Measurements from ENCODE around the gene GNG8.

The GNG8 gene

DNA sequence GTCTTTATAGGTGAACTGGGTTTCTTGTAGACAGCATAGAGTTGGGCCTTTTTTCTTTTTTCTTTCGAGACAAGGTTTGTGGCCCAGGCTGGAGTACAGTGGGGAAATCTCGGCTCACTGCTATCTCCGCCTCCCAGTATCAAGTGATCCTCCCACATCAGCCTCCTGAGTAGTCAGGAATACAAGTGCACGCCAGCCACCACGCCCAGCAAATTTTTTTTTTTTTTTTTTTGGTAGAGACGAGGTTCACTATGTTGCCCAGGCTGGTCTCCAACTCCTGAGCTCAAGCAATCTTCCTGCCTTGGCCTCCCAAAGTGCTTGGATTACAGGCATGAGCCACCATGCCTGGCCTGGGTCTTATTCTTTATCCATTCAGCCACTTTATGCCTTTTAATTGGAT lies 40.0 kb downstream of the GNG8 start:
- Histone ChIP-seq H3K27ac (ENCODE audit: low read length) (no peak overlapping the region), H3K27me3 (ENCODE audit: control insufficient read depth, insufficient read depth, low read length) (no peaks in the 10 kb centered on the region), H3K9ac (ENCODE audit: low read length) (no peak overlapping the region), H3K9me3 (ENCODE audit: control insufficient read depth, low read depth, low read length) (no peaks in the 10 kb centered on the region), H3K4me1 (ENCODE audit: control insufficient read depth, low read depth, low read length) (no peaks in the 10 kb centered on the region), H3K4me3 (ENCODE audit: low read length) (no peak overlapping the region), H3K36me3 (ENCODE audit: control insufficient read depth, low read depth, low read length) (no peaks in the 10 kb centered on the region)

DNA sequence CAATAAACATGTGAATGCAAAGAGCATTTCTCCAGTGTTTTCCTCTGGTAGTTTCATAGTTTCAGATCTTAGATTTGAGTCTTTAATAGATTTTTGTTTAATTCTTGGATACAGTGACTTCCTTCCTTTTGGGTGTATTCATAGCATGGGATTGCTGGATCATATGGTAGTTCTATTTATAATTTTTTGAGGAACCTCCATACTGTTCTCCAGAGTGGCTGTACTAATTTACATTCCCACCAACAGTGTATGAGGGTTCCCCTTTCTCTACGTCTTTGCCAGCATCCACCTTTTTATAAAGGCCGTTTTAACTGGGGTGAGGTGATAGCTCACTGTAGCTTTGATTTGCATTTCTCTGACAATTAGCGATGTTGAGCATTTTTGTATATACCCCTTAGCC lies 44.1 kb downstream of the GNG8 start:
- no peaks in the 10 kb centered on the region for H3K36me3 ChIP-seq (ENCODE audit: control insufficient read depth, low read depth, low read length)
- H3K4me3 ChIP-seq (ENCODE audit: low read length) = no peak overlapping the region
- H3K9me3 ChIP-seq (ENCODE audit: control insufficient read depth, low read depth, low read length) = no peaks in the 10 kb centered on the region
- no peaks in the 10 kb centered on the region for H3K27me3 ChIP-seq (ENCODE audit: control insufficient read depth, insufficient read depth, low read length)
- H3K4me1 ChIP-seq (ENCODE audit: control insufficient read depth, low read depth, low read length) = no peaks in the 10 kb centered on the region
- H3K9ac ChIP-seq (ENCODE audit: low read length) = no peak overlapping the region
- H3K27ac ChIP-seq (ENCODE audit: low read length) = no peak overlapping the region

DNA sequence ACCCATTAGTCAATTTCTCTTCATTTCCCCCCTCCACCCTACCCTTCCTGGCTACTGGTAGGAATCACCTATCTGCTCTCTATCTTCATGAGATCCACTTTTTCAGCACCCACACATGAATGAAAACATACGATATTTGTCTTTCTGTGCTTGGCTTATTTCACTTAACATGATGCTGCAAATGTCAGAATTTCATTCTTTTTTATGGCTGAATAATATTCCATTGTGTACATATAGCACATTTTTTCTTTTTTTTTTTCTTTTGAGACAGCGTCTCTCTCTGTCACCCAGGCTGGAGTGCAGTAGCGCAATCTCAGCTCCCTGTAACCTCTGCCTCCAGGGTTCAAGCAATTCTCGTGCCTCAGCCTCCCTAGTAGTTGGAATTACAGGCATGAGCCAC lies 44.7 kb downstream of the GNG8 start:
- Histone ChIP-seq H3K27ac (ENCODE audit: low read length) (no peak overlapping the region), H3K36me3 (ENCODE audit: control insufficient read depth, low read depth, low read length) (no peaks in the 10 kb centered on the region), H3K9me3 (ENCODE audit: control insufficient read depth, low read depth, low read length) (no peaks in the 10 kb centered on the region), H3K27me3 (ENCODE audit: control insufficient read depth, insufficient read depth, low read length) (no peaks in the 10 kb centered on the region), H3K4me1 (ENCODE audit: control insufficient read depth, low read depth, low read length) (no peaks in the 10 kb centered on the region), H3K9ac (ENCODE audit: low read length) (no peak overlapping the region), H3K4me3 (ENCODE audit: low read length) (no peak overlapping the region)

DNA sequence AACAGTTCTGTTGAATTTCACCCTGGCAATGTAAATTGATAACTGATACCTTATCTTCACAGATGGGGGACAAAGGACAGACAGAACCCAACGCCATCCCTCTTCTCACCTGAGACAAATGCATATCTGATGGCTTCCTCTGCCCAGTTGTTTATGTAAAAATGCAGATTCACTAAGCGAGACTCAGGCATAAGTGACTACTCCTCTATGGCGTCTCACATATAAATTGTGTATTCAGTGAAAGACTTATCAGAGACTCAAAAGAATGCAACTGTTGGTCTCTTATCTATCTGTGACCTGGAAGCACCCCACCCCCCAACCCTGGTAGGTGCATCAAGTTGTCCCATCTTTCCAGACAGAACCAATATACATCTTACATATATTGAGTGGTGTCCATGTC lies 48.1 kb downstream of the GNG8 start:
- Histone ChIP-seq H3K9me3 (ENCODE audit: control insufficient read depth, low read depth, low read length) (no peaks in the 10 kb centered on the region), H3K36me3 (ENCODE audit: control insufficient read depth, low read depth, low read length) (no peaks in the 10 kb centered on the region), H3K4me1 (ENCODE audit: control insufficient read depth, low read depth, low read length) (no peaks in the 10 kb centered on the region), H3K27ac (ENCODE audit: low read length) (no peak overlapping the region), H3K27me3 (ENCODE audit: control insufficient read depth, insufficient read depth, low read length) (no peaks in the 10 kb centered on the region), H3K9ac (ENCODE audit: low read length) (no peak overlapping the region), H3K4me3 (ENCODE audit: low read length) (no peak overlapping the region)

DNA sequence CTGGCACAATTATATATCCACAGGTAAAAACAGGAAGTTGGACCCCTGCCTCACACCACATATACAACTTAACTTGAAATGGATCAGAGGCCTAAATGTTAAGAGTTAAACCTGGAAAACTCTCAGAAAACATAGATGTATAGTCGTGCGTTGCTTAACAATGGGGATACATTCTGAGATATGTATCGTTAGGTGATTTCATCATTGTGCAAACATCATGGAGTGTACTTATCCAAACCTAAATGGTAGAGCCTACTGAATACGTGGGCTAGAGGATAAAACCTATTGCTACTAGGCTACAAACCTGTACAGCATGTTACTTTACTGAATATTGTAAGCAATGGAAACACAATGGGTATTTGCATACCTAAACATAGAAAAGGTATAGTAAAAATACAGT lies 49.7 kb downstream of the GNG8 start:
- H3K4me1 ChIP-seq (ENCODE audit: control insufficient read depth, low read depth, low read length) = no peaks in the 10 kb centered on the region
- no peaks in the 10 kb centered on the region for H3K36me3 ChIP-seq (ENCODE audit: control insufficient read depth, low read depth, low read length)
- H3K9ac ChIP-seq (ENCODE audit: low read length) = no peak overlapping the region
- H3K27me3 ChIP-seq (ENCODE audit: control insufficient read depth, insufficient read depth, low read length) = no peaks in the 10 kb centered on the region
- no peak overlapping the region for H3K27ac ChIP-seq (ENCODE audit: low read length)
- no peaks in the 10 kb centered on the region for H3K9me3 ChIP-seq (ENCODE audit: control insufficient read depth, low read depth, low read length)
- H3K4me3 ChIP-seq (ENCODE audit: low read length) = no peak overlapping the region

DNA sequence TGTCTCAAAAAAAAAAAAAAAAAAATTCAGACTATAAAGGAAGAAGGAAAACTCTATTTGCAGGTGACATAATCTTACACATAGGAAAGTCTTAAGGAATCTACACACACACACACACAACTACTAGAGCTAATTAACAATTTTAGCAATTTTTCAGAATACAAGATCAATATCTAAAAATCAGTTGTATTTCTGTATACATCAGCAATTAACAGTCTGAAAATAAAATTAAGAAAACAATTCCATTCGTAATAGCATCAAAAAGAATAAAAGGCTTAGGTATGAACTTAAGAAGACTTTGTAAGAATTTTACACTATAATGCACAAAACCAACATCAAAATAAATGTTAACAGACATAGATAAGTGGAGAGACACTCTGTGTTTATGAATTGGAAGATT lies 50.5 kb downstream of the GNG8 start:
- Histone ChIP-seq H3K9me3 (ENCODE audit: control insufficient read depth, low read depth, low read length) (no peaks in the 10 kb centered on the region), H3K27ac (ENCODE audit: low read length) (no peak overlapping the region)

More for the DNA sequence above, 50.5 kb downstream of the GNG8 start:
- Histone ChIP-seq H3K9ac (ENCODE audit: low read length) (no peak overlapping the region), H3K27me3 (ENCODE audit: control insufficient read depth, insufficient read depth, low read length) (no peaks in the 10 kb centered on the region), H3K4me1 (ENCODE audit: control insufficient read depth, low read depth, low read length) (no peaks in the 10 kb centered on the region), H3K36me3 (ENCODE audit: control insufficient read depth, low read depth, low read length) (no peaks in the 10 kb centered on the region), H3K4me3 (ENCODE audit: low read length) (no peak overlapping the region)
